Osteocyte (in vitro differentiated cells): ENCODE data around the gene DMD. TPM values are rescaled to one million over a fixed set of nuclear protein-coding genes. Genes with fewer than 3 reads are reported as not detected.
"Not testable (repeated sequence)": the region's sequence is repeated elsewhere in the genome, so short reads cannot be mapped to it uniquely, and the experiment has no call there.

Experiments used
- DNase-seq: peaks from one replicate; pipeline ENCODE4 v3.0.0; 2021; ENCODE audit warnings: mixed read lengths; ENCODE audit not compliant: unreplicated experiment; ENCODE audit errors: extremely low spot score
- H3K27ac Mint-ChIP-seq: one replicate; pipeline ENCODE4 v1.8.0; 2021; ENCODE audit warnings: mild to moderate bottlenecking, mixed read lengths; ENCODE audit not compliant: unreplicated experiment
- H3K27me3 Mint-ChIP-seq: one replicate; pipeline ENCODE4 v1.8.0; 2021; ENCODE audit warnings: mixed read lengths; ENCODE audit not compliant: unreplicated experiment
- H3K36me3 Mint-ChIP-seq: one replicate; pipeline ENCODE4 v1.8.0; 2021; ENCODE audit warnings: mixed read lengths; ENCODE audit not compliant: unreplicated experiment
- H3K4me1 Mint-ChIP-seq: one replicate; pipeline ENCODE4 v1.8.0; 2021; ENCODE audit warnings: mixed read lengths; ENCODE audit not compliant: unreplicated experiment
- H3K4me3 Mint-ChIP-seq: one replicate; pipeline ENCODE4 v1.8.0; 2021; ENCODE audit warnings: mild to moderate bottlenecking, moderate library complexity, mixed read lengths; ENCODE audit not compliant: unreplicated experiment
- H3K9me3 Mint-ChIP-seq: one replicate; pipeline ENCODE4 v1.8.0; 2021; ENCODE audit warnings: mixed read lengths; ENCODE audit not compliant: unreplicated experiment
- CTCF ChIP-seq: fragments of 200-600 bp; sonication (generic); IDR thresholded peaks from 2 replicates; pipeline ENCODE4 v1.5.0; 2021; ENCODE audit warnings: antibody characterized with exemption, mild to moderate bottlenecking, moderate library complexity
- total RNA-seq: library from RNA; stranded (reverse); gene quantifications from 2 replicates; pipeline ENCODE4 v1.2.1, GENCODE V29; 2021

DMD gene
- total RNA-seq, 1 donor from 2014 or later, result 317 TPM

GRCh38 chrX:33087411-33087810 is 123.9 kb downstream of the DMD start:
- no peak overlapping the region for H3K4me3 Mint-ChIP-seq
- no peaks in the 10 kb centered on the region for H3K27me3 Mint-ChIP-seq
- no peaks in the 10 kb centered on the region for H3K36me3 Mint-ChIP-seq
- TF ChIP-seq CTCF, result no peak
- H3K9me3 Mint-ChIP-seq, result no peaks in the 10 kb centered on the region
- no peak for DNase-seq
- H3K27ac Mint-ChIP-seq, result no peak overlapping the region
- peaks cover 4% of the 10 kb centered on the region for H3K4me1 Mint-ChIP-seq

- Mint-ChIP-seq H3K4me1 (peaks cover 3% of the 10 kb centered on the region), H3K4me3 (no peak overlapping the region), H3K27ac (no peak overlapping the region), H3K9me3 (no peaks in the 10 kb centered on the region), H3K36me3 (no peaks in the 10 kb centered on the region), H3K27me3 (no peaks in the 10 kb centered on the region)
- DNase-seq, result no peak
- no peak for TF ChIP-seq CTCF
Observed at GRCh38 chrX:33086886-33087285, 124.5 kb downstream of the DMD start.

DNA sequence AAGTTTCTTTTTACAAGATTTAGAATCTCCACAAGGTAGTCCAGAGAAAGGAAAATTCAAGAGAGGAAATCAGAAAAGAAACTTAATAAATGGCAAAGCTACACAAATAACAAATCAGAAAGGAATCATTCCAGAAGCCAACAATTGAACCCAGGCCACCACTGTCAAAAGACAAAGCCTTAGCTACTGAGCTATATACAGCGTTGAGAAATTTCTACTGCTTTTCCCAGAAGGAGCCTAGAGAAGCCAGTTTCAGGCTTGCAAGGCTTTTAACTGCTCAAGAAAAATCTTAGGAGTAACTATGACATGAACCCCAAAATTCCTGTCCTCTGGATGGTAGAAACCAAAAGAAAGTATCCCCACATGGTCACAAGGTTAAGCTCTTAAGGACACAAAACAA is 129.0 kb downstream of the DMD start:
- Mint-ChIP-seq H3K4me3 (no peak overlapping the region), H3K27me3 (no peaks in the 10 kb centered on the region), H3K27ac (no peak overlapping the region), H3K36me3 (no peaks in the 10 kb centered on the region), H3K9me3 (no peaks in the 10 kb centered on the region), H3K4me1 (no peaks in the 10 kb centered on the region)
- DNase-seq, result no peak
- TF ChIP-seq CTCF, result no peak

GRCh38 chrX:33078273-33078672 is 133.1 kb downstream of the DMD start:
- Mint-ChIP-seq H3K4me3 (no peak overlapping the region), H3K9me3 (no peaks in the 10 kb centered on the region), H3K4me1 (peaks cover 2% of the 10 kb centered on the region), H3K27ac (no peak overlapping the region), H3K27me3 (no peaks in the 10 kb centered on the region), H3K36me3 (no peaks in the 10 kb centered on the region)
- DNase-seq, result no peak
- no peak for TF ChIP-seq CTCF

- DNase-seq, result not testable (repeated sequence)
Observed at GRCh38 chrX:33073660-33074059, 137.7 kb downstream of the DMD start.

GRCh38 chrX:33065415-33065814 is 145.9 kb downstream of the DMD start:
- Mint-ChIP-seq H3K9me3 (no peaks in the 10 kb centered on the region), H3K36me3 (no peaks in the 10 kb centered on the region), H3K27ac (no peak overlapping the region), H3K27me3 (peaks cover 2% of the 10 kb centered on the region), H3K4me3 (no peak overlapping the region), H3K4me1 (peaks cover 12% of the 10 kb centered on the region)
- TF ChIP-seq CTCF, result no peak
- DNase-seq, result no peak

More at GRCh38 chrX:33073660-33074059, 137.7 kb downstream of the DMD start:
- H3K9me3 Mint-ChIP-seq, H3K27me3 Mint-ChIP-seq, H3K27ac Mint-ChIP-seq, H3K36me3 Mint-ChIP-seq, H3K4me3 Mint-ChIP-seq: not testable (repeated sequence)
- peaks cover 12% of the 10 kb centered on the region for H3K4me1 Mint-ChIP-seq
